ENCODE measurements around the gene RASL11B.

GRCh38 chr4:52848254-52848653 is 13.9 kb upstream of the RASL11B start:
- TF ChIP-seq CTCF (IDR thresholded peaks at IDR 0.05; ENCODE audit: low read depth, low read length): no peak
- no peak for TF ChIP-seq EZH2phosphoT487 (IDR thresholded peaks at IDR 0.05; ENCODE audit: low read depth)

Data from OCI-LY3 (cell line).